ENCODE measurements around the gene TAF1B. TPM values are rescaled to one million over a fixed set of nuclear protein-coding genes. Genes with fewer than 3 reads are reported as not detected.

The TAF1B gene
- 12.1 TPM for polyA plus RNA-seq (2013, experiment 1 of 2)
- polyA plus RNA-seq (2013, experiment 2 of 2): 12.5 TPM

- H2BK120ac ChIP-seq (ENCODE audit: low read depth, low read length): peak within 1 kb of the TSS; percentile 84
- DNase-seq: peak; percentile 93
- peaks cover 2 to 30% of the 10 kb centered on the region in 2 experiments for H3K36me3 ChIP-seq (ENCODE audit: control insufficient read depth in 1 of 2, insufficient read depth in 2 of 2, low read depth in 1 of 2, low read length in 2 of 2)
- H4K8ac ChIP-seq (ENCODE audit: low read length): peak within 1 kb of the TSS; percentile 94
- H2BK15ac ChIP-seq (ENCODE audit: low read depth, poor library complexity, severe bottlenecking): peak within 1 kb of the TSS; percentile 91
- peaks cover 6% of the 10 kb centered on the region for H3K79me1 ChIP-seq (replicated peaks; ENCODE audit: low read length, poor library complexity, severe bottlenecking)
- H3K27ac ChIP-seq (ENCODE audit: low read length, poor library complexity, severe bottlenecking): peak within 1 kb of the TSS; percentile 69
- H3K9me3 ChIP-seq (ENCODE audit: control insufficient read depth, low read length): no peaks in the 10 kb centered on the region
- H3K4ac ChIP-seq (ENCODE audit: low read depth in 1 of 2, low read length in 2 of 2): peak within 1 kb of the TSS; percentile 38 to 87
- H3K4me3 ChIP-seq (ENCODE audit: insufficient read depth in 1 of 2, low read depth in 1 of 2, low read length in 2 of 2): peak within 1 kb of the TSS; percentile 82 to 84
- peak within 1 kb of the TSS; percentile 81 for H3K4me2 ChIP-seq (ENCODE audit: low read length, poor library complexity, severe bottlenecking)
- H2BK12ac ChIP-seq (ENCODE audit: low read length in 2 of 2): peak within 1 kb of the TSS in 1 of 2 experiments; percentile 67
- peak within 1 kb of the TSS; percentile 94 for H3K9ac ChIP-seq (ENCODE audit: low read length)
- H3K14ac ChIP-seq (ENCODE audit: low read length in 2 of 2): peak within 1 kb of the TSS in 1 of 2 experiments; percentile 90
- H3K18ac ChIP-seq (ENCODE audit: low read depth in 1 of 2, low read length in 2 of 2): peak within 1 kb of the TSS; percentile 87 to 93
- H2AK5ac ChIP-seq (ENCODE audit: low read length, severe bottlenecking): no peak within 1 kb of the TSS
- peak within 1 kb of the TSS in 1 of 2 experiments; percentile 97 for H3K23ac ChIP-seq (ENCODE audit: low read length in 2 of 2)
- peak within 1 kb of the TSS; percentile 79 for H2AFZ ChIP-seq (ENCODE audit: low read depth, low read length)
- H3K4me1 ChIP-seq (ENCODE audit: control insufficient read depth, insufficient read depth, low read depth, low read length): peaks cover 3% of the 10 kb centered on the region
- WGBS: under 1% methylated on average over 67 of the region's 70 CpGs
- H2BK5ac ChIP-seq (ENCODE audit: low read depth, low read length, poor library complexity, severe bottlenecking): peak within 1 kb of the TSS; percentile 69
- H3K27me3 ChIP-seq (ENCODE audit: control insufficient read depth in 1 of 2, insufficient read depth in 1 of 2, low read length in 2 of 2): no peaks in the 10 kb centered on the region
- H4K91ac ChIP-seq (ENCODE audit: low read length): peak within 1 kb of the TSS; percentile 91
Observed at GRCh38 chr2:9843229-9844035, at the start of gene TAF1B. Gene TAF1B, plus strand, starts transcription at chr2:9843474. Its CDS starts 68 bp downstream, at chr2:9843542.

GRCh38 chr2:9793918-9794717, 49.2 kb upstream of the TAF1B start:
- 92% methylated on average over 15 of the region's 17 CpGs for WGBS
- Histone ChIP-seq H3K23ac (ENCODE audit: low read length in 2 of 2) (peak overlapping the region in 1 of 2 experiments; percentile 27), H2BK12ac (ENCODE audit: low read length in 2 of 2) (no peak overlapping the region), H3K9me3 (ENCODE audit: control insufficient read depth, low read length) (no peaks in the 10 kb centered on the region), H3K4me1 (ENCODE audit: control insufficient read depth, insufficient read depth, low read depth, low read length) (peaks cover 2% of the 10 kb centered on the region), H2BK15ac (ENCODE audit: low read depth, poor library complexity, severe bottlenecking) (no peak overlapping the region), H3K14ac (ENCODE audit: low read length in 2 of 2) (no peak overlapping the region), H3K27me3 (ENCODE audit: control insufficient read depth in 1 of 2, insufficient read depth in 1 of 2, low read length in 2 of 2) (no peaks in the 10 kb centered on the region), H3K27ac (ENCODE audit: low read length, poor library complexity, severe bottlenecking) (no peak overlapping the region), H3K4me3 (ENCODE audit: insufficient read depth in 1 of 2, low read depth in 1 of 2, low read length in 2 of 2) (no peak overlapping the region), H3K4ac (ENCODE audit: low read depth in 1 of 2, low read length in 2 of 2) (no peak overlapping the region), H3K18ac (ENCODE audit: low read depth in 1 of 2, low read length in 2 of 2) (no peak overlapping the region), H3K4me2 (ENCODE audit: low read length, poor library complexity, severe bottlenecking) (no peak overlapping the region), H3K79me1 (replicated peaks; ENCODE audit: low read length, poor library complexity, severe bottlenecking) (no peaks in the 10 kb centered on the region), H2AFZ (ENCODE audit: low read depth, low read length) (no peak overlapping the region), H2BK120ac (ENCODE audit: low read depth, low read length) (no peak overlapping the region), H4K91ac (ENCODE audit: low read length) (peak overlapping the region; percentile 18), H2BK5ac (ENCODE audit: low read depth, low read length, poor library complexity, severe bottlenecking) (no peak overlapping the region), H3K9ac (ENCODE audit: low read length) (no peak overlapping the region), H4K8ac (ENCODE audit: low read length) (no peak overlapping the region), H3K36me3 (ENCODE audit: control insufficient read depth in 1 of 2, insufficient read depth in 2 of 2, low read depth in 1 of 2, low read length in 2 of 2) (no peaks in the 10 kb centered on the region), H2AK5ac (ENCODE audit: low read length, severe bottlenecking) (no peak overlapping the region)
- no peak for DNase-seq

- Histone ChIP-seq H3K4ac (ENCODE audit: low read depth in 1 of 2, low read length in 2 of 2) (no peak overlapping the region), H3K9me3 (ENCODE audit: control insufficient read depth, low read length) (no peaks in the 10 kb centered on the region), H2AFZ (ENCODE audit: low read depth, low read length) (no peak overlapping the region), H4K91ac (ENCODE audit: low read length) (peak overlapping the region; percentile 27), H3K36me3 (ENCODE audit: control insufficient read depth in 1 of 2, insufficient read depth in 2 of 2, low read depth in 1 of 2, low read length in 2 of 2) (no peaks in the 10 kb centered on the region), H3K27ac (ENCODE audit: low read length, poor library complexity, severe bottlenecking) (no peak overlapping the region), H3K9ac (ENCODE audit: low read length) (no peak overlapping the region), H2BK15ac (ENCODE audit: low read depth, poor library complexity, severe bottlenecking) (no peak overlapping the region), H3K4me2 (ENCODE audit: low read length, poor library complexity, severe bottlenecking) (no peak overlapping the region), H3K4me3 (ENCODE audit: insufficient read depth in 1 of 2, low read depth in 1 of 2, low read length in 2 of 2) (no peak overlapping the region), H3K4me1 (ENCODE audit: control insufficient read depth, insufficient read depth, low read depth, low read length) (peaks cover 3% of the 10 kb centered on the region), H3K27me3 (ENCODE audit: control insufficient read depth in 1 of 2, insufficient read depth in 1 of 2, low read length in 2 of 2) (no peaks in the 10 kb centered on the region), H3K23ac (ENCODE audit: low read length in 2 of 2) (no peak overlapping the region), H2BK5ac (ENCODE audit: low read depth, low read length, poor library complexity, severe bottlenecking) (no peak overlapping the region), H4K8ac (ENCODE audit: low read length) (no peak overlapping the region), H2BK120ac (ENCODE audit: low read depth, low read length) (no peak overlapping the region), H2BK12ac (ENCODE audit: low read length in 2 of 2) (no peak overlapping the region), H2AK5ac (ENCODE audit: low read length, severe bottlenecking) (no peak overlapping the region), H3K14ac (ENCODE audit: low read length in 2 of 2) (peak overlapping the region in 1 of 2 experiments; percentile 36), H3K18ac (ENCODE audit: low read depth in 1 of 2, low read length in 2 of 2) (no peak overlapping the region), H3K79me1 (replicated peaks; ENCODE audit: low read length, poor library complexity, severe bottlenecking) (no peaks in the 10 kb centered on the region)
- no peak for DNase-seq
- 77% methylated on average over 6 of the region's 6 CpGs for WGBS
Observed at GRCh38 chr2:9795071-9795470, 48.2 kb upstream of the TAF1B start.

Data from mesenchymal stem cell (in vitro differentiated cells and primary cell).